GM19372 (cell line): ENCODE measurements around the gene CDX1.

Experiments
- ATAC-seq: cut with Tn5 transposase; IDR thresholded peaks from one replicate; pipeline ENCODE4 v1.9.1; 2021; ENCODE audit warnings: mild to moderate bottlenecking, low read depth, moderate library complexity; ENCODE audit not compliant: unreplicated experiment

The CDX1 gene

GRCh38 chr5:150166650-150167511 is at the start of gene CDX1:
Gene CDX1, plus strand, starts transcription at chr5:150166778. Its CDS starts 99 bp downstream, at chr5:150166877.
- ATAC-seq: no peak

- ATAC-seq: no peak
These were observed 48.5 kb upstream of the CDX1 start for GRCh38 chr5:150117945-150118560.

- no peak for ATAC-seq
These were observed 47.9 kb upstream of the CDX1 start for GRCh38 chr5:150118561-150119229.

GRCh38 chr5:150119421-150120061 is 47.0 kb upstream of the CDX1 start:
- ATAC-seq: no peak

GRCh38 chr5:150120062-150120441 is 46.5 kb upstream of the CDX1 start:
- ATAC-seq: no peak

GRCh38 chr5:150120617-150121447 is 45.7 kb upstream of the CDX1 start:
- ATAC-seq: no peak

- ATAC-seq: no peak
These were observed 45.0 kb upstream of the CDX1 start for GRCh38 chr5:150121448-150122157.

- peak; percentile 73 for ATAC-seq
These were observed 44.4 kb upstream of the CDX1 start for GRCh38 chr5:150122158-150122510.

- ATAC-seq: no peak
These were observed 43.8 kb upstream of the CDX1 start for GRCh38 chr5:150122536-150123481.

GRCh38 chr5:150123542-150123941 is 43.0 kb upstream of the CDX1 start:
- no peak for ATAC-seq

GRCh38 chr5:150124111-150124557 is 42.4 kb upstream of the CDX1 start:
- no peak for ATAC-seq

GRCh38 chr5:150124596-150124995 is 42.0 kb upstream of the CDX1 start:
- no peak for ATAC-seq

- no peak for ATAC-seq
These were observed 41.2 kb upstream of the CDX1 start for GRCh38 chr5:150125334-150125733.

GRCh38 chr5:150126199-150126920 is 40.2 kb upstream of the CDX1 start:
- no peak for ATAC-seq

- no peak for ATAC-seq
These were observed 39.7 kb upstream of the CDX1 start for GRCh38 chr5:150126921-150127265.

GRCh38 chr5:150129454-150129812 is 37.1 kb upstream of the CDX1 start:
- no peak for ATAC-seq

GRCh38 chr5:150129813-150130492 is 36.6 kb upstream of the CDX1 start:
- no peak for ATAC-seq
